K562 (cell line): ENCODE results near the gene UTP4. TPM values are rescaled to one million over a fixed set of nuclear protein-coding genes. Genes with fewer than 3 reads are reported as not detected.

Experiments used
- SNAPC5 ChIP-seq: fragments of 250-450 bp; sonication (Bioruptor Pico); IDR thresholded peaks from 2 replicates; pipeline ENCODE4 v1.8.0; 2021; ENCODE audit warnings: moderate library complexity, mild to moderate bottlenecking, inconsistent platforms
- SP1 ChIP-seq: sonication (generic); formaldehyde crosslinking; IDR thresholded peaks from 2 replicates; pipeline ENCODE4 v1.8.1; 2022; ENCODE audit warnings: mild to moderate bottlenecking, missing genetic modification reagents
- STAT5B ChIP-seq: fragments of 250-450 bp; sonication (Bioruptor Pico); IDR thresholded peaks from 2 replicates; pipeline ENCODE4 v1.8.0; 2021; ENCODE audit warnings: mild to moderate bottlenecking, inconsistent platforms
- TAF7 ChIP-seq: fragments of 450-650 bp; IDR thresholded peaks from 2 replicates; pipeline ENCODE4 v1.6.1; 2016; ENCODE audit warnings: missing genetic modification characterization, missing compliant biosample characterization
- ZNF609 ChIP-seq: sonication (generic); formaldehyde crosslinking; IDR thresholded peaks from 2 replicates; pipeline ENCODE4 v1.8.1; 2023; ENCODE audit warnings: missing genetic modification reagents, mild to moderate bottlenecking, borderline replicate concordance
- polyA plus RNA-seq, 8 experiments: library from polyadenylated mRNA; depleted of rRNA in 4 of 8; stranded (reverse) in 5 of 8; unstranded in 3 of 8; fragments of >200 nt; fragmentation: Nextera tagmentation in 2 of 8; fragmentation: Illumina TruSeq in 1 of 8; extraction: Ambion mirVana in 2 of 8; extraction: Trizol in 1 of 8; gene quantifications; 2 replicates each; pipeline versions ENCODE4 v1.2.1 to v1.2.3, GENCODE V29; 2011 to 2014; ENCODE audit warnings: inconsistent platforms in 1 of 8, missing spikeins in 1 of 8
- total RNA-seq, 7 experiments: library from RNA; depleted of rRNA in 6 of 7; stranded (reverse); fragments of >200 nt in 6 of 7; fragmentation: Illumina TruSeq in 2 of 7; extraction: Trizol in 2 of 7; gene quantifications; 2 replicates each; pipeline versions ENCODE4 v1.2.1 to v1.2.3, GENCODE V29; 2011 to 2021; ENCODE audit warnings: low replicate concordance in 1 of 7
- TF ChIP-seq, protein P1 (sequence below): fragments of 250-450 bp; sonication (Bioruptor Pico); IDR thresholded peaks from 2 replicates; pipeline ENCODE4 v1.4.0; 2020
- TF ChIP-seq, protein P2 (sequence below): fragments of 200-400 bp; formaldehyde crosslinking; IDR thresholded peaks from 2 replicates; pipeline ENCODE4 v1.6.1; 2017; ENCODE audit warnings: mild to moderate bottlenecking, low read depth, low read length, moderate library complexity
- TF ChIP-seq, protein P3 (sequence below): fragments of 250-450 bp; sonication (Bioruptor Pico); IDR thresholded peaks from 2 replicates; pipeline ENCODE4 v1.8.0; 2021; ENCODE audit warnings: borderline replicate concordance, mild to moderate bottlenecking, moderate library complexity; ENCODE audit not compliant: poor library complexity, severe bottlenecking
- TF ChIP-seq, protein P4 (sequence below): fragments of 150-350 bp; conservative IDR thresholded peaks from 2 replicates; pipeline ENCODE4 v1.6.1; 2014; ENCODE audit warnings: low read length

Gene UTP4
- total and polyA plus RNA-seq, 9 of the 15 experiments (the other 6 are each of a cell fraction or from before 2014, with no cell fraction given), result 46.1 to 203 (median 145) TPM

- no peak for TF ChIP-seq ZNF609 (CRISPR knock-in tag)
- TF ChIP-seq, protein P1, sequence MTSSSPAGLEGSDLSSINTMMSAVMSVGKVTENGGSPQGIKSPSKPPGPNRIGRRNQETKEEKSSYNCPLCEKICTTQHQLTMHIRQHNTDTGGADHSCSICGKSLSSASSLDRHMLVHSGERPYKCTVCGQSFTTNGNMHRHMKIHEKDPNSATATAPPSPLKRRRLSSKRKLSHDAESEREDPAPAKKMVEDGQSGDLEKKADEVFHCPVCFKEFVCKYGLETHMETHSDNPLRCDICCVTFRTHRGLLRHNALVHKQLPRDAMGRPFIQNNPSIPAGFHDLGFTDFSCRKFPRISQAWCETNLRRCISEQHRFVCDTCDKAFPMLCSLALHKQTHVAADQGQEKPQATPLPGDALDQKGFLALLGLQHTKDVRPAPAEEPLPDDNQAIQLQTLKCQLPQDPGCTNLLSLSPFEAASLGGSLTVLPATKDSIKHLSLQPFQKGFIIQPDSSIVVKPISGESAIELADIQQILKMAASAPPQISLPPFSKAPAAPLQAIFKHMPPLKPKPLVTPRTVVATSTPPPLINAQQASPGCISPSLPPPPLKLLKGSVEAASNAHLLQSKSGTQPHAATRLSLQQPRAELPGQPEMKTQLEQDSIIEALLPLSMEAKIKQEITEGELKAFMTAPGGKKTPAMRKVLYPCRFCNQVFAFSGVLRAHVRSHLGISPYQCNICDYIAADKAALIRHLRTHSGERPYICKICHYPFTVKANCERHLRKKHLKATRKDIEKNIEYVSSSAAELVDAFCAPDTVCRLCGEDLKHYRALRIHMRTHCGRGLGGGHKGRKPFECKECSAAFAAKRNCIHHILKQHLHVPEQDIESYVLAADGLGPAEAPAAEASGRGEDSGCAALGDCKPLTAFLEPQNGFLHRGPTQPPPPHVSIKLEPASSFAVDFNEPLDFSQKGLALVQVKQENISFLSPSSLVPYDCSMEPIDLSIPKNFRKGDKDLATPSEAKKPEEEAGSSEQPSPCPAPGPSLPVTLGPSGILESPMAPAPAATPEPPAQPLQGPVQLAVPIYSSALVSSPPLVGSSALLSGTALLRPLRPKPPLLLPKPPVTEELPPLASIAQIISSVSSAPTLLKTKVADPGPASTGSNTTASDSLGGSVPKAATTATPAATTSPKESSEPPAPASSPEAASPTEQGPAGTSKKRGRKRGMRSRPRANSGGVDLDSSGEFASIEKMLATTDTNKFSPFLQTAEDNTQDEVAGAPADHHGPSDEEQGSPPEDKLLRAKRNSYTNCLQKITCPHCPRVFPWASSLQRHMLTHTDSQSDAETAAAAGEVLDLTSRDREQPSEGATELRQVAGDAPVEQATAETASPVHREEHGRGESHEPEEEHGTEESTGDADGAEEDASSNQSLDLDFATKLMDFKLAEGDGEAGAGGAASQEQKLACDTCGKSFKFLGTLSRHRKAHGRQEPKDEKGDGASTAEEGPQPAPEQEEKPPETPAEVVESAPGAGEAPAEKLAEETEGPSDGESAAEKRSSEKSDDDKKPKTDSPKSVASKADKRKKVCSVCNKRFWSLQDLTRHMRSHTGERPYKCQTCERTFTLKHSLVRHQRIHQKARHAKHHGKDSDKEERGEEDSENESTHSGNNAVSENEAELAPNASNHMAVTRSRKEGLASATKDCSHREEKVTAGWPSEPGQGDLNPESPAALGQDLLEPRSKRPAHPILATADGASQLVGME, result no peak
- TF ChIP-seq SNAPC5 (CRISPR knock-in tag), result no peak
- TF ChIP-seq, protein P2, sequence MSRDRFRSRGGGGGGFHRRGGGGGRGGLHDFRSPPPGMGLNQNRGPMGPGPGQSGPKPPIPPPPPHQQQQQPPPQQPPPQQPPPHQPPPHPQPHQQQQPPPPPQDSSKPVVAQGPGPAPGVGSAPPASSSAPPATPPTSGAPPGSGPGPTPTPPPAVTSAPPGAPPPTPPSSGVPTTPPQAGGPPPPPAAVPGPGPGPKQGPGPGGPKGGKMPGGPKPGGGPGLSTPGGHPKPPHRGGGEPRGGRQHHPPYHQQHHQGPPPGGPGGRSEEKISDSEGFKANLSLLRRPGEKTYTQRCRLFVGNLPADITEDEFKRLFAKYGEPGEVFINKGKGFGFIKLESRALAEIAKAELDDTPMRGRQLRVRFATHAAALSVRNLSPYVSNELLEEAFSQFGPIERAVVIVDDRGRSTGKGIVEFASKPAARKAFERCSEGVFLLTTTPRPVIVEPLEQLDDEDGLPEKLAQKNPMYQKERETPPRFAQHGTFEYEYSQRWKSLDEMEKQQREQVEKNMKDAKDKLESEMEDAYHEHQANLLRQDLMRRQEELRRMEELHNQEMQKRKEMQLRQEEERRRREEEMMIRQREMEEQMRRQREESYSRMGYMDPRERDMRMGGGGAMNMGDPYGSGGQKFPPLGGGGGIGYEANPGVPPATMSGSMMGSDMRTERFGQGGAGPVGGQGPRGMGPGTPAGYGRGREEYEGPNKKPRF, result no peak
- TF ChIP-seq, protein P3, sequence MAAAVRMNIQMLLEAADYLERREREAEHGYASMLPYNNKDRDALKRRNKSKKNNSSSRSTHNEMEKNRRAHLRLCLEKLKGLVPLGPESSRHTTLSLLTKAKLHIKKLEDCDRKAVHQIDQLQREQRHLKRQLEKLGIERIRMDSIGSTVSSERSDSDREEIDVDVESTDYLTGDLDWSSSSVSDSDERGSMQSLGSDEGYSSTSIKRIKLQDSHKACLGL (CRISPR knock-in tag), result no peak
- TF ChIP-seq STAT5B, result no peak
- TF ChIP-seq TAF7, result no peak
- TF ChIP-seq, protein P4, sequence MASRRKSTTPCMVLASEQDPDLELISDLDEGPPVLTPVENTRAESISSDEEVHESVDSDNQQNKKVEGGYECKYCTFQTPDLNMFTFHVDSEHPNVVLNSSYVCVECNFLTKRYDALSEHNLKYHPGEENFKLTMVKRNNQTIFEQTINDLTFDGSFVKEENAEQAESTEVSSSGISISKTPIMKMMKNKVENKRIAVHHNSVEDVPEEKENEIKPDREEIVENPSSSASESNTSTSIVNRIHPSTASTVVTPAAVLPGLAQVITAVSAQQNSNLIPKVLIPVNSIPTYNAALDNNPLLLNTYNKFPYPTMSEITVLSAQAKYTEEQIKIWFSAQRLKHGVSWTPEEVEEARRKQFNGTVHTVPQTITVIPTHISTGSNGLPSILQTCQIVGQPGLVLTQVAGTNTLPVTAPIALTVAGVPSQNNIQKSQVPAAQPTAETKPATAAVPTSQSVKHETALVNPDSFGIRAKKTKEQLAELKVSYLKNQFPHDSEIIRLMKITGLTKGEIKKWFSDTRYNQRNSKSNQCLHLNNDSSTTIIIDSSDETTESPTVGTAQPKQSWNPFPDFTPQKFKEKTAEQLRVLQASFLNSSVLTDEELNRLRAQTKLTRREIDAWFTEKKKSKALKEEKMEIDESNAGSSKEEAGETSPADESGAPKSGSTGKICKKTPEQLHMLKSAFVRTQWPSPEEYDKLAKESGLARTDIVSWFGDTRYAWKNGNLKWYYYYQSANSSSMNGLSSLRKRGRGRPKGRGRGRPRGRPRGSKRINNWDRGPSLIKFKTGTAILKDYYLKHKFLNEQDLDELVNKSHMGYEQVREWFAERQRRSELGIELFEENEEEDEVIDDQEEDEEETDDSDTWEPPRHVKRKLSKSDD, result no peak
- no peak for TF ChIP-seq SP1 (CRISPR knock-in tag)
Observed at GRCh38 chr16:69204172-69204571, 71.7 kb downstream of the UTP4 start (continued).
